ENCODE results near the gene LRRC63. TPM values are rescaled to one million over a fixed set of nuclear protein-coding genes. Genes with fewer than 3 reads are reported as not detected.
A peak's percentile ranks its signal among the peaks of the same experiment; 100 is the strongest.

LRRC63 gene
- polyA plus RNA-seq, 3 donors: 0.36 TPM; not detected in 2

DNA sequence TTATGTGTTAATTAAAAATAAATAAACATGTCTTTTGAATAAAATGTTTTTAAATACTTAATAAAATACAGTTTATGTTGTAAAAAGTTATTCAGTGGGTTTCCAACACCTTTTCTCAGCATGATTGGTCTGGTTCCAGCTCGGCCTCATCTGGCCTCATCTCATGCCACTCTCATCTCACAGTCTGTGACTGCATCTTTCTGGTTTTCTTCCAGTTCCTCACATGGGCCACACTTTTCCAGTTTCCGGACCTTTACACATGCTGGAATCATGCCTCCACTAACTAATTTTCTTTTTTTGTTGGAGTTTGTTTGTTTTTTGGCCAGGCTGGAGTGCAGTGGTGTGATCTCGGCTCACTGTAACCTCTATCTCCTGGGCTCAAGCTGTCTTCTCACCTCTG lies 92.8 kb downstream of the LRRC63 start:
- Mint-ChIP-seq H3K27me3 (ENCODE audit: low read depth in 3 of 3) (peaks cover 0 to 4% (median 0%) of the 10 kb centered on the region in 3 donors), H3K4me1 (peaks cover 26% of the 10 kb centered on the region), H3K36me3 (peaks cover 0 to 5% of the 10 kb centered on the region in 2 donors), H3K27ac (peak overlapping the region in 5 of 7 donors; percentile 54 to 84 (median 66)), H3K9me3 (peaks cover 6 to 17% (median 12%) of the 10 kb centered on the region in 7 donors), H3K4me3 (peak overlapping the region in 1 of 2 donors; percentile 21)
- no peak overlapping the region for H2AFZ ChIP-seq (ENCODE audit: insufficient read depth, low read depth, low read length, poor library complexity, severe bottlenecking)
- no peak overlapping the region for H3K4me2 ChIP-seq (replicated peaks; ENCODE audit: extremely low read depth, low read length, poor library complexity, severe bottlenecking)
- no peak overlapping the region for H3K27ac ChIP-seq (ENCODE audit: low read depth in 1 of 2, low read length in 2 of 2)
- DNase-seq: no peak
- H3K9ac ChIP-seq (ENCODE audit: insufficient read depth, low read length, poor library complexity, severe bottlenecking): no peak overlapping the region
- TF ChIP-seq, protein P1, sequence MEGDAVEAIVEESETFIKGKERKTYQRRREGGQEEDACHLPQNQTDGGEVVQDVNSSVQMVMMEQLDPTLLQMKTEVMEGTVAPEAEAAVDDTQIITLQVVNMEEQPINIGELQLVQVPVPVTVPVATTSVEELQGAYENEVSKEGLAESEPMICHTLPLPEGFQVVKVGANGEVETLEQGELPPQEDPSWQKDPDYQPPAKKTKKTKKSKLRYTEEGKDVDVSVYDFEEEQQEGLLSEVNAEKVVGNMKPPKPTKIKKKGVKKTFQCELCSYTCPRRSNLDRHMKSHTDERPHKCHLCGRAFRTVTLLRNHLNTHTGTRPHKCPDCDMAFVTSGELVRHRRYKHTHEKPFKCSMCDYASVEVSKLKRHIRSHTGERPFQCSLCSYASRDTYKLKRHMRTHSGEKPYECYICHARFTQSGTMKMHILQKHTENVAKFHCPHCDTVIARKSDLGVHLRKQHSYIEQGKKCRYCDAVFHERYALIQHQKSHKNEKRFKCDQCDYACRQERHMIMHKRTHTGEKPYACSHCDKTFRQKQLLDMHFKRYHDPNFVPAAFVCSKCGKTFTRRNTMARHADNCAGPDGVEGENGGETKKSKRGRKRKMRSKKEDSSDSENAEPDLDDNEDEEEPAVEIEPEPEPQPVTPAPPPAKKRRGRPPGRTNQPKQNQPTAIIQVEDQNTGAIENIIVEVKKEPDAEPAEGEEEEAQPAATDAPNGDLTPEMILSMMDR (IDR thresholded peaks at IDR 0.05): no peak
- H4K20me1 ChIP-seq (ENCODE audit: insufficient read depth, low read length): no peaks in the 10 kb centered on the region
- no peak overlapping the region for H3K4me3 ChIP-seq (replicated peaks in 1 of 3; ENCODE audit: low read depth in 2 of 3, low read length in 3 of 3)
- H3K27me3 ChIP-seq (ENCODE audit: control insufficient read depth in 2 of 2, insufficient read depth in 2 of 2, low read length in 2 of 2): no peaks in the 10 kb centered on the region
- no peaks in the 10 kb centered on the region for H3K36me3 ChIP-seq (replicated peaks in 1 of 2; ENCODE audit: control insufficient read depth in 1 of 2, insufficient read depth in 2 of 2, low read length in 2 of 2)
- H3K9me3 ChIP-seq (replicated peaks in 1 of 2; ENCODE audit: control insufficient read depth in 1 of 2, insufficient read depth in 1 of 2, low read length in 2 of 2): peaks cover 0 to 4% of the 10 kb centered on the region in 2 donors
- intact Hi-C loops (cut with micrococcal nuclease): no loop called here
- peaks cover 14 to 19% of the 10 kb centered on the region in 2 donors for H3K4me1 ChIP-seq (ENCODE audit: control insufficient read depth in 1 of 2, insufficient read depth in 2 of 2, low read length in 2 of 2)
- no CpG with 5 or more reads among the region's 3 CpGs for WGBS (ENCODE audit: insufficient coverage)
- H3K79me2 ChIP-seq (ENCODE audit: insufficient read depth, low read length): no peaks in the 10 kb centered on the region

DNA sequence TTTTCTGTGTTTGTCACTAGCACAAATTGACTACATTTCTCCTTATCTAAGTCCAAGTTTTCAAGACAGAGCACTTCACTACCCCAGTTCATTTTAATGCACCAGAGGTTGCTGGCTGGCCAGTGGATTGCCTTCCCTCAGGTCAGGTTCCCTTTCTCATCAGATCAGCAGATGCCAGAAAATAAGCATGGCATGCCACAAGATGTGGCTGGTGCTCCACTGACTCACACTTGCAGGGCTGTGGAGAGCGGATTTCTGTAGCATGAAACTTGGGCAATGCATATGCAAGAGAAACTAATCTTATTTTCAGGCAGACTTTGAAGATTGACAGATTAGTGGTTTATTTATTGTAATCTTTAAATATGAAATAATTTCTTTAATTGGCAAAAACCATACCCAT lies 95.8 kb downstream of the LRRC63 start:
- Histone ChIP-seq H3K27ac (ENCODE audit: low read depth in 1 of 2, low read length in 2 of 2) (no peak overlapping the region), H3K79me2 (ENCODE audit: insufficient read depth, low read length) (no peaks in the 10 kb centered on the region), H3K4me2 (replicated peaks; ENCODE audit: extremely low read depth, low read length, poor library complexity, severe bottlenecking) (no peak overlapping the region), H3K4me1 (ENCODE audit: control insufficient read depth in 1 of 2, insufficient read depth in 2 of 2, low read length in 2 of 2) (peaks cover 26% of the 10 kb centered on the region in 2 donors), H3K9me3 (replicated peaks in 1 of 2; ENCODE audit: control insufficient read depth in 1 of 2, insufficient read depth in 1 of 2, low read length in 2 of 2) (peaks cover 0 to 6% of the 10 kb centered on the region in 2 donors), H4K20me1 (ENCODE audit: insufficient read depth, low read length) (no peaks in the 10 kb centered on the region), H3K27me3 (ENCODE audit: control insufficient read depth in 2 of 2, insufficient read depth in 2 of 2, low read length in 2 of 2) (no peaks in the 10 kb centered on the region), H3K36me3 (replicated peaks in 1 of 2; ENCODE audit: control insufficient read depth in 1 of 2, insufficient read depth in 2 of 2, low read length in 2 of 2) (no peaks in the 10 kb centered on the region), H3K4me3 (replicated peaks in 1 of 3; ENCODE audit: low read depth in 2 of 3, low read length in 3 of 3) (no peak overlapping the region), H3K9ac (ENCODE audit: insufficient read depth, low read length, poor library complexity, severe bottlenecking) (no peak overlapping the region), H2AFZ (ENCODE audit: insufficient read depth, low read depth, low read length, poor library complexity, severe bottlenecking) (no peak overlapping the region)
- H3K27me3 Mint-ChIP-seq (ENCODE audit: low read depth in 3 of 3): peaks cover 0 to 4% (median 0%) of the 10 kb centered on the region in 3 donors
- H3K9me3 Mint-ChIP-seq: peaks cover 5 to 23% (median 14%) of the 10 kb centered on the region in 7 donors
- peaks cover 38% of the 10 kb centered on the region for H3K4me1 Mint-ChIP-seq
- no peak overlapping the region for H3K4me3 Mint-ChIP-seq
- intact Hi-C loops (cut with micrococcal nuclease): no loop called here
- peak overlapping the region in 1 of 7 donors; percentile 37 for H3K27ac Mint-ChIP-seq
- no CpG with 5 or more reads among the region's 1 CpG for WGBS (ENCODE audit: insufficient coverage)
- peak in 1 of 3 donors; percentile 50 for DNase-seq
- H3K36me3 Mint-ChIP-seq: peaks cover 6 to 9% of the 10 kb centered on the region in 2 donors
- TF ChIP-seq, protein P1 (IDR thresholded peaks at IDR 0.05): no peak

Data from CD14-positive monocyte (primary cell).